H1 (cell line): Measurements from ENCODE around the gene SEL1L3. TPM values are rescaled to one million over a fixed set of nuclear protein-coding genes. Genes with fewer than 3 reads are reported as not detected.

Experiments
- CTCF ChIA-PET: fragments of 300-600 bp; sonication (Branson Sonifier 250); formaldehyde crosslinking; loops from one replicate; lab custom pipeline; 2021; ENCODE audit not compliant: partially characterized antibody; lab: Charles Lee
- POLR2A ChIA-PET: fragments of 300-600 bp; sonication (Branson Sonifier 250); formaldehyde crosslinking; loops from one replicate; lab custom pipeline; 2021; ENCODE audit warnings: inconsistent platforms; ENCODE audit not compliant: partially characterized antibody; lab: Charles Lee
- DNase-seq, 2 experiments: peaks; one replicate each; pipeline versions ENCODE4 v3.0.0 to v3.0.0-alpha.2; 2010 to 2022; ENCODE audit warnings: low spot score in 2 of 2, low read depth in 1 of 2, mixed read lengths in 1 of 2
- FAIRE-seq: peaks from 2 replicates; lab custom pipeline; 2011; peaks lifted over from hg19 to GRCh38; lab: Jason Lieb, UNC
- H2AFZ ChIP-seq: 2 replicates; pipeline ENCODE4 v1.8.1; 2012; ENCODE audit warnings: low read length, inconsistent platforms
- H2AK5ac ChIP-seq: 2 replicates; pipeline ENCODE4 v1.6.1; 2013; ENCODE audit warnings: low read depth, low read length
- H2BK120ac ChIP-seq: replicated peaks from 2 replicates; pipeline ENCODE3; 2013; ENCODE audit warnings: low read depth, low read length, inconsistent platforms
- H2BK12ac ChIP-seq: 2 replicates; pipeline ENCODE4 v1.6.1; 2013; ENCODE audit warnings: low read depth, low read length
- H2BK15ac ChIP-seq: 2 replicates; pipeline ENCODE4 v1.6.1; 2013; ENCODE audit warnings: low read length
- H2BK20ac ChIP-seq: 2 replicates; pipeline ENCODE4 v1.6.1; 2013; ENCODE audit warnings: low read length
- H2BK5ac ChIP-seq: 2 replicates; pipeline ENCODE4 v1.6.1; 2013; ENCODE audit warnings: low read depth, low read length
- H3K14ac ChIP-seq: 2 replicates; pipeline ENCODE4 v1.6.1; 2013; ENCODE audit warnings: inconsistent platforms; ENCODE audit not compliant: insufficient read length
- H3K18ac ChIP-seq: 2 replicates; pipeline ENCODE4 v1.6.1; 2013; ENCODE audit warnings: low read length; ENCODE audit errors: extremely low read depth
- H3K23ac ChIP-seq: 2 replicates; pipeline ENCODE4 v1.6.1; 2013; ENCODE audit warnings: inconsistent platforms; ENCODE audit not compliant: insufficient read length
- H3K23me2 ChIP-seq: 2 replicates; pipeline ENCODE4 v1.6.1; 2013; ENCODE audit warnings: low read depth, low read length
- H3K27ac ChIP-seq: 2 replicates; pipeline ENCODE4 v1.6.1; 2011; ENCODE audit warnings: low read depth, low read length, inconsistent platforms
- H3K27me3 ChIP-seq, 4 experiments: replicated peaks in 1 of 4; 1 replicate in 1 of 4; 2 replicates in 3 of 4; pipeline versions ENCODE4 v1.6.1 to v1.8.1; 2011 to 2013; ENCODE audit warnings: low read length in 3 of 4, mild to moderate bottlenecking in 3 of 4, inconsistent platforms in 2 of 4, mixed read lengths in 2 of 4, moderate library complexity in 1 of 4; ENCODE audit not compliant: control insufficient read depth in 3 of 4, insufficient read depth in 3 of 4; ENCODE audit errors: extremely low read depth in 1 of 4
- H3K36me3 ChIP-seq, 4 experiments: 2 replicates each; pipeline versions ENCODE4 v1.6.1 to v1.8.1; 2011 to 2013; ENCODE audit warnings: mild to moderate bottlenecking in 4 of 4, low read length in 3 of 4, moderate library complexity in 2 of 4, control low read depth in 1 of 4, inconsistent platforms in 1 of 4; ENCODE audit not compliant: insufficient read depth in 4 of 4, control insufficient read depth in 2 of 4
- H3K4ac ChIP-seq: replicated peaks from 2 replicates; pipeline ENCODE3; 2013; ENCODE audit warnings: low read length, low read depth, mixed read lengths, inconsistent platforms; ENCODE audit not compliant: insufficient read length
- H3K4me1 ChIP-seq, 4 experiments: replicated peaks in 1 of 4; 1 replicate in 1 of 4; 2 replicates in 3 of 4; pipeline versions ENCODE4 v1.6.1 to v1.8.1; 2011 to 2013; ENCODE audit warnings: low read length in 3 of 4, inconsistent platforms in 2 of 4, mixed read lengths in 1 of 4; ENCODE audit not compliant: insufficient read depth in 4 of 4, control insufficient read depth in 3 of 4
- H3K4me2 ChIP-seq, 2 experiments: 2 replicates each; pipeline versions ENCODE4 v1.6.1 to v1.8.1; 2011 to 2013; ENCODE audit warnings: low read depth in 2 of 2, low read length in 2 of 2, control low read depth in 1 of 2, inconsistent platforms in 1 of 2, mild to moderate bottlenecking in 1 of 2; ENCODE audit not compliant: insufficient read depth in 1 of 2
- H3K4me3 ChIP-seq, 4 experiments: fragments of 200-600, 300-600 bp in 1 of 4; sonication (generic), shearing (Covaris generic), sonication (Bioruptor Twin) in 1 of 4; 2 replicates each; pipeline versions ENCODE4 v1.5.1 to v1.8.1; 2011 to 2016; ENCODE audit warnings: low read length in 4 of 4, low read depth in 3 of 4, control low read depth in 2 of 4, inconsistent platforms in 2 of 4, mild to moderate bottlenecking in 2 of 4, mixed read lengths in 1 of 4, moderate library complexity in 1 of 4; ENCODE audit not compliant: insufficient read depth in 2 of 4; ENCODE audit errors: extremely low read depth in 1 of 4
- H3K56ac ChIP-seq: replicated peaks from 2 replicates; pipeline ENCODE3; 2013; ENCODE audit warnings: low read depth, mild to moderate bottlenecking, mixed read lengths, low read length, inconsistent platforms; ENCODE audit not compliant: insufficient read length
- H3K79me1 ChIP-seq: 2 replicates; pipeline ENCODE4 v1.6.1; 2013; ENCODE audit warnings: low read depth, low read length, control low read depth
- H3K79me2 ChIP-seq, 2 experiments: 2 replicates each; pipeline versions ENCODE4 v1.6.1 to v1.8.1; 2012 to 2013; ENCODE audit warnings: low read length in 2 of 2, mild to moderate bottlenecking in 2 of 2, inconsistent platforms in 1 of 2; ENCODE audit not compliant: insufficient read depth in 2 of 2, control insufficient read depth in 1 of 2
- H3K9ac ChIP-seq, 4 experiments: replicated peaks in 1 of 4; 1 replicate in 1 of 4; 2 replicates in 3 of 4; pipeline versions ENCODE4 v1.6.1 to v1.8.1; 2011 to 2013; ENCODE audit warnings: low read depth in 3 of 4, low read length in 3 of 4, control low read depth in 2 of 4, mild to moderate bottlenecking in 2 of 4, moderate library complexity in 2 of 4, inconsistent platforms in 1 of 4; ENCODE audit errors: extremely low read depth in 1 of 4
- H3K9me3 ChIP-seq, 2 experiments: 2 replicates each; pipeline versions ENCODE4 v1.6.1 to v1.8.1; 2012 to 2013; ENCODE audit warnings: mild to moderate bottlenecking in 2 of 2, moderate library complexity in 2 of 2, control low read depth in 1 of 2, inconsistent platforms in 1 of 2, low read depth in 1 of 2, low read length in 1 of 2, mixed read lengths in 1 of 2; ENCODE audit not compliant: insufficient read depth in 2 of 2
- H4K20me1 ChIP-seq, 2 experiments: replicated peaks in 1 of 2; 2 replicates each; pipeline versions ENCODE3 to v1.8.1; 2011 to 2013; ENCODE audit warnings: inconsistent platforms in 2 of 2, low read length in 2 of 2, mild to moderate bottlenecking in 1 of 2; ENCODE audit not compliant: insufficient read depth in 2 of 2, control insufficient read depth in 1 of 2
- H4K5ac ChIP-seq: 2 replicates; pipeline ENCODE4 v1.6.1; 2013; ENCODE audit warnings: low read length, low read depth, mixed read lengths, inconsistent platforms; ENCODE audit not compliant: insufficient read length
- H4K8ac ChIP-seq: 2 replicates; pipeline ENCODE4 v1.8.0; 2013; ENCODE audit warnings: mild to moderate bottlenecking, moderate library complexity, low read length, inconsistent platforms; ENCODE audit not compliant: insufficient read depth; ENCODE audit errors: extremely low read depth
- H4K91ac ChIP-seq: replicated peaks from 2 replicates; pipeline ENCODE3; 2013; ENCODE audit warnings: low read length, mixed read lengths, inconsistent platforms; ENCODE audit not compliant: insufficient read length
- GTF2F1 ChIP-seq: IDR thresholded peaks from 2 replicates; pipeline ENCODE4 v1.6.1; 2012; ENCODE audit warnings: low read depth, low read length, improper control_type of control experiment, borderline replicate concordance
- RAD21 ChIP-seq, 2 experiments: IDR thresholded peaks in 1 of 2; conservative IDR thresholded peaks in 1 of 2; 2 replicates each; pipeline ENCODE4 v1.6.1; 2011; ENCODE audit warnings: low read depth in 2 of 2, low read length in 2 of 2, improper control_type of control experiment in 1 of 2, inconsistent platforms in 1 of 2, mild to moderate bottlenecking in 1 of 2, moderate library complexity in 1 of 2
- RXRA ChIP-seq: IDR thresholded peaks from 2 replicates; pipeline ENCODE4 v1.6.1; 2011; ENCODE audit warnings: low read depth, mild to moderate bottlenecking, low read length, moderate library complexity; ENCODE audit not compliant: insufficient read depth
- SP2 ChIP-seq: IDR thresholded peaks from 2 replicates; pipeline ENCODE4 v1.6.1; 2012; ENCODE audit warnings: mild to moderate bottlenecking, low read length, inconsistent platforms
- TAF1 ChIP-seq: IDR thresholded peaks from 2 replicates; pipeline ENCODE4 v1.6.1; 2011; ENCODE audit warnings: mild to moderate bottlenecking, low read depth, low read length
- WGBS, 2 experiments: shearing (Covaris generic) in 1 of 2; methylation state at CpG; one replicate each; pipeline versions ENCODE4 v1.1.6 to v1.1.7; 2013 to 2015; ENCODE audit warnings: low lambda C conversion rate in 2 of 2, mixed read lengths in 2 of 2, inconsistent platforms in 1 of 2, low coverage in 1 of 2, missing lambda C conversion rate in 1 of 2; ENCODE audit not compliant: insufficient replicate concordance in 2 of 2, insufficient coverage in 1 of 2, insufficient read length in 1 of 2; ENCODE audit errors: extremely low coverage in 1 of 2, missing lambda C conversion rate in 1 of 2; 5-methylcytosine and 5-hydroxymethylcytosine counted together
- polyA plus RNA-seq, 7 experiments: library from polyadenylated mRNA; depleted of rRNA in 3 of 7; stranded (reverse) in 5 of 7; unstranded in 2 of 7; fragments of >200 nt in 5 of 7; fragments of 200-250 nt in 2 of 7; gene quantifications; 1 replicate in 5 of 7; 2 replicates in 1 of 7; 4 replicates in 1 of 7; pipeline versions ENCODE4 v1.2.1 to v1.2.3, GENCODE V29; 2011 to 2013; ENCODE audit warnings: missing spikeins in 2 of 7, mixed read lengths in 2 of 7
- total RNA-seq: library from RNA; stranded (reverse); fragmentation: NEBNext Ultra II Directional; extraction: Animal tissue kit (Norgen Biotek cat#: 25700); gene quantifications from 2 replicates; pipeline ENCODE4 v1.2.1, GENCODE V29; 2021

Gene SEL1L3
- total and polyA plus RNA-seq, 2 of the 8 experiments (the other 6 are each of a cell fraction or from before 2014, with no cell fraction given), result 18.2 to 54.0 TPM

DNA sequence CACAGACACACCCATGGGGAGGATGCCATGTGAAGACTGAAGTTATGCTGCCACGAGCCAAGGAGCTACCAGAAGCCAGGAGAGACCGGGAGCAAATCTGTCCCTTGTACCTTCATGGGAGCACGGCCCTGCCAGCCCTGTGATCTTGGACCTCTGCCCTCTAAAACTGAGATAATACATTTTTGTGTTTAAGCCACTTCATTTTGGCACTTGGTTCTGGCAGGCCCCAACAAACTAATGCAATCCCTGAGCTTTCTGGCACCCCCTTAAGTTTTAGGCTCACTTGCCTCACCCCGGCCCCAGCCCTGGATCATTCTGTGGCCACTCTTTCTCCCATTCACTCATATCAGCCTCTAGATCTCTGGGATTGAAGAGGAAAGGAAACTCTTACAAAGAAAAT is 35.4 kb downstream of the SEL1L3 start:
- no peak overlapping the region for H4K91ac ChIP-seq
- no peak overlapping the region for H3K4me3 ChIP-seq
- H2AK5ac ChIP-seq, result no peak overlapping the region
- no peaks in the 10 kb centered on the region for H3K23me2 ChIP-seq
- H3K27me3 ChIP-seq, result no peaks in the 10 kb centered on the region
- no peak overlapping the region for H3K18ac ChIP-seq
- H2BK120ac ChIP-seq, result no peak overlapping the region
- FAIRE-seq, result no peak
- H2BK15ac ChIP-seq, result no peak overlapping the region
- H3K9me3 ChIP-seq, result no peaks in the 10 kb centered on the region
- no peak overlapping the region for H3K4me2 ChIP-seq
- H2BK12ac ChIP-seq, result no peak overlapping the region
- no peak overlapping the region for H3K56ac ChIP-seq
- H4K20me1 ChIP-seq, result no peaks in the 10 kb centered on the region
- H2BK5ac ChIP-seq, result no peak overlapping the region
- POLR2A ChIA-PET, result no interaction called here
- WGBS, 2 experiments, result 95% methylated on average over 4 of the region's 4 CpGs; no CpG with 5 or more reads in 1 of the 2 experiments
- H3K4ac ChIP-seq, result no peak overlapping the region
- 0 out of 2 replicates have a peak, but pooled peaks cover 3% of the 10 kb centered on the region for H3K79me1 ChIP-seq
- no peak overlapping the region for H2BK20ac ChIP-seq
- no peak overlapping the region for H4K5ac ChIP-seq
- no peak overlapping the region for H4K8ac ChIP-seq
- H2AFZ ChIP-seq, result no peak overlapping the region
- H3K4me1 ChIP-seq, result peaks cover 3 to 6% (median 4%) of the 10 kb centered on the region in 4 experiments; a peak in 2 of 7 replicates
- H3K27ac ChIP-seq, result no peak overlapping the region
- TF ChIP-seq RAD21 (IDR thresholded peaks at IDR 0.05 in 1 of 2, conservative IDR thresholded peaks at IDR 0.05 in 1 of 2; ENCODE audit: low read depth in 2 of 2, low read length in 2 of 2) (no peak), RXRA (no peak), TAF1 (no peak), GTF2F1 (no peak), SP2 (no peak)
- H3K23ac ChIP-seq, result no peak overlapping the region
- DNase-seq, result no peak
- CTCF ChIA-PET, result interaction anchor here (1.1 to 1.6 kb wide), 2 partner anchors 26 to 35 kb away, joined by 3 to 4 read pairs; no protein-coding TSS in a partner anchor
- no peak overlapping the region for H3K9ac ChIP-seq
- peaks cover 0 to 19% (median 2%) of the 10 kb centered on the region in 4 experiments; a peak in 5 of 8 replicates for H3K36me3 ChIP-seq
- H3K79me2 ChIP-seq, result no peaks in the 10 kb centered on the region
- H3K14ac ChIP-seq, result no peak overlapping the region
